ENCODE measurements around the gene ACSF3.

Gene ACSF3

GRCh38 chr16:89197633-89198416 lies 104.2 kb downstream of the ACSF3 start:
- TF ChIP-seq MAX (IDR thresholded peaks at IDR 0.05; ENCODE audit: low read depth, low read length), result no peak
- TF ChIP-seq POLR2A (IDR thresholded peaks at IDR 0.05; ENCODE audit: extremely low read depth, insufficient read length), result no peak
- TF ChIP-seq MYC (IDR thresholded peaks at IDR 0.05; ENCODE audit: low read depth, low read length), result no peak
- no peak for TF ChIP-seq CTCF (IDR thresholded peaks at IDR 0.05; ENCODE audit: low read depth, low read length)
- DNase-seq (ENCODE audit: low read depth), result no peak
- H3K4me3 ChIP-seq (ENCODE audit: low read depth, low read length), result no peak overlapping the region

GRCh38 chr16:89198417-89199240 lies 105.0 kb downstream of the ACSF3 start:
- DNase-seq (ENCODE audit: low read depth), result no peak
- no peak overlapping the region for H3K4me3 ChIP-seq (ENCODE audit: low read depth, low read length)
- no peak for TF ChIP-seq CTCF (IDR thresholded peaks at IDR 0.05; ENCODE audit: low read depth, low read length)
- no peak for TF ChIP-seq MYC (IDR thresholded peaks at IDR 0.05; ENCODE audit: low read depth, low read length)
- no peak for TF ChIP-seq POLR2A (IDR thresholded peaks at IDR 0.05; ENCODE audit: extremely low read depth, insufficient read length)
- no peak for TF ChIP-seq MAX (IDR thresholded peaks at IDR 0.05; ENCODE audit: low read depth, low read length)

GRCh38 chr16:89199241-89200123 lies 105.8 kb downstream of the ACSF3 start:
- DNase-seq (ENCODE audit: low read depth), result no peak
- H3K4me3 ChIP-seq (ENCODE audit: low read depth, low read length), result peak overlapping the region; percentile 76
- TF ChIP-seq CTCF (IDR thresholded peaks at IDR 0.05; ENCODE audit: low read depth, low read length), result no peak
- TF ChIP-seq POLR2A (IDR thresholded peaks at IDR 0.05; ENCODE audit: extremely low read depth, insufficient read length), result no peak
- TF ChIP-seq MAX (IDR thresholded peaks at IDR 0.05; ENCODE audit: low read depth, low read length), result no peak
- no peak for TF ChIP-seq MYC (IDR thresholded peaks at IDR 0.05; ENCODE audit: low read depth, low read length)

GRCh38 chr16:89200124-89200849 lies 106.6 kb downstream of the ACSF3 start, which contains the start of gene SLC22A31:
SLC22A31 (minus strand) TSS chr16:89200537; CDS start chr16:89200501, 36 bp downstream.
- H3K4me3 ChIP-seq (ENCODE audit: low read depth, low read length), result peak within 1 kb of the TSS; percentile 76
- DNase-seq (ENCODE audit: low read depth), result peak; percentile 85
- TF ChIP-seq CTCF (IDR thresholded peaks at IDR 0.05; ENCODE audit: low read depth, low read length) (no peak), MYC (IDR thresholded peaks at IDR 0.05; ENCODE audit: low read depth, low read length) (no peak), POLR2A (IDR thresholded peaks at IDR 0.05; ENCODE audit: extremely low read depth, insufficient read length) (no peak), MAX (IDR thresholded peaks at IDR 0.05; ENCODE audit: low read depth, low read length) (no peak)
